HL-60 (cell line): ENCODE measurements around the gene GKN2.

Experiments used
- GABPA ChIP-seq: IDR thresholded peaks from 2 replicates; pipeline ENCODE4 v1.6.1; 2012; ENCODE audit warnings: low read depth
- POLR2AphosphoS5 ChIP-seq: IDR thresholded peaks from 2 replicates; pipeline ENCODE4 v1.6.1; 2012; ENCODE audit warnings: low read depth
- SPI1 ChIP-seq: IDR thresholded peaks from 2 replicates; pipeline ENCODE4 v1.6.1; 2012; ENCODE audit warnings: low read depth, mild to moderate bottlenecking, borderline replicate concordance
- TF ChIP-seq, protein P1 (sequence below): IDR thresholded peaks from one replicate; pipeline ENCODE4 v1.5.1; 2011; ENCODE audit warnings: low read length, control low read depth, inconsistent platforms; ENCODE audit not compliant: insufficient read depth
- TF ChIP-seq, protein P2 (sequence below): IDR thresholded peaks from 2 replicates; pipeline ENCODE4 v1.6.1; 2012; ENCODE audit warnings: low read depth; ENCODE audit not compliant: insufficient replicate concordance

DNA sequence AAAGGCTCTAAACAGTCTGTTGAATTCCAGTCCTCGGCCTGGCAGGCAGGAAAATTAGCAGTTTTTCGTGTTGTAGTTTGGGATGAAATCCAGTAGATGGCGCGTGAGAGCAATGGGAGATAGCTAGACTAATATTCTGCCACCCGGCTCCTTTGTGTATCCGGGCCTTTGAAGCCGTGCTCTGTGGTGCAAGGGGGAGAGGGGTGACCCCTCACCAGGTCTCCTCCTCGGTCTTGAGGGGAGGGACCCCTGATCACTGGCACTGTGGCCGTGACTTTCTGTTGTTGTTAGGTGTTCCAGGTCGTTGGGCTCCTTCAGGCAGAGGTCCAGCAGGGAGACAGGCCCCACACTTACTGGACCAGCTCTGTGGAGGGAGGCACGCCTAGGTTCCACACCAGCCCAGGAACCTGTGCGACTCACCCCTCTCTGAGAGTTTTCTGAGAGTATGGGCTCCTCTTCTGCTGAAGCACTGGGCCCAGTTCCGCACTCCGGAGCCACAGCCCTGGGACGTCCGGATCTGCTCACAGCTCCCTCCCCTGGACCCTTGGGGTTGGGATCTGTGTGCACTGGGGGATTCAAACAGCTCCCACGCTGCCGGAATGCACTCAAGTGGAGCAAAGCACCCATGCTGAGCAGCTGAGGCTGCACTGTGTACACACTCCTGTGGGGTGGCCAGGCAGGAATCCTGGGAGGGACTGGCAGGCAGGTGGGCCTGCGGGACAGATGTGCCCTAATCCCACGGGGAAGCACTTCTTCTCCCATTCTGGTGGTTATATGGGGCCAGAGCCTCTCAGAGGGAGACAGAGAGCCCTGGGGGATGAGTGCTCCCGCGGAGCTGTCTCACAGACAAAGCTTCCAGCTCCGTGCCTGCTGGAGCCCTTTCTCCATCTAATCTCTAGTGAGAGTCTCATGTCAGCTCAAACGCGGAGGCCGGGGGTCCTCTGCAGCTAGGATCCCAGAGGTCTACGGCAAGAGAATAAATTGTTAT lies 8.8 kb downstream of the GKN2 start:
- TF ChIP-seq, protein P1, sequence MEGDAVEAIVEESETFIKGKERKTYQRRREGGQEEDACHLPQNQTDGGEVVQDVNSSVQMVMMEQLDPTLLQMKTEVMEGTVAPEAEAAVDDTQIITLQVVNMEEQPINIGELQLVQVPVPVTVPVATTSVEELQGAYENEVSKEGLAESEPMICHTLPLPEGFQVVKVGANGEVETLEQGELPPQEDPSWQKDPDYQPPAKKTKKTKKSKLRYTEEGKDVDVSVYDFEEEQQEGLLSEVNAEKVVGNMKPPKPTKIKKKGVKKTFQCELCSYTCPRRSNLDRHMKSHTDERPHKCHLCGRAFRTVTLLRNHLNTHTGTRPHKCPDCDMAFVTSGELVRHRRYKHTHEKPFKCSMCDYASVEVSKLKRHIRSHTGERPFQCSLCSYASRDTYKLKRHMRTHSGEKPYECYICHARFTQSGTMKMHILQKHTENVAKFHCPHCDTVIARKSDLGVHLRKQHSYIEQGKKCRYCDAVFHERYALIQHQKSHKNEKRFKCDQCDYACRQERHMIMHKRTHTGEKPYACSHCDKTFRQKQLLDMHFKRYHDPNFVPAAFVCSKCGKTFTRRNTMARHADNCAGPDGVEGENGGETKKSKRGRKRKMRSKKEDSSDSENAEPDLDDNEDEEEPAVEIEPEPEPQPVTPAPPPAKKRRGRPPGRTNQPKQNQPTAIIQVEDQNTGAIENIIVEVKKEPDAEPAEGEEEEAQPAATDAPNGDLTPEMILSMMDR = peak; percentile 69
- TF ChIP-seq SPI1 (no peak), POLR2AphosphoS5 (no peak), GABPA (no peak)
- TF ChIP-seq, protein P2, sequence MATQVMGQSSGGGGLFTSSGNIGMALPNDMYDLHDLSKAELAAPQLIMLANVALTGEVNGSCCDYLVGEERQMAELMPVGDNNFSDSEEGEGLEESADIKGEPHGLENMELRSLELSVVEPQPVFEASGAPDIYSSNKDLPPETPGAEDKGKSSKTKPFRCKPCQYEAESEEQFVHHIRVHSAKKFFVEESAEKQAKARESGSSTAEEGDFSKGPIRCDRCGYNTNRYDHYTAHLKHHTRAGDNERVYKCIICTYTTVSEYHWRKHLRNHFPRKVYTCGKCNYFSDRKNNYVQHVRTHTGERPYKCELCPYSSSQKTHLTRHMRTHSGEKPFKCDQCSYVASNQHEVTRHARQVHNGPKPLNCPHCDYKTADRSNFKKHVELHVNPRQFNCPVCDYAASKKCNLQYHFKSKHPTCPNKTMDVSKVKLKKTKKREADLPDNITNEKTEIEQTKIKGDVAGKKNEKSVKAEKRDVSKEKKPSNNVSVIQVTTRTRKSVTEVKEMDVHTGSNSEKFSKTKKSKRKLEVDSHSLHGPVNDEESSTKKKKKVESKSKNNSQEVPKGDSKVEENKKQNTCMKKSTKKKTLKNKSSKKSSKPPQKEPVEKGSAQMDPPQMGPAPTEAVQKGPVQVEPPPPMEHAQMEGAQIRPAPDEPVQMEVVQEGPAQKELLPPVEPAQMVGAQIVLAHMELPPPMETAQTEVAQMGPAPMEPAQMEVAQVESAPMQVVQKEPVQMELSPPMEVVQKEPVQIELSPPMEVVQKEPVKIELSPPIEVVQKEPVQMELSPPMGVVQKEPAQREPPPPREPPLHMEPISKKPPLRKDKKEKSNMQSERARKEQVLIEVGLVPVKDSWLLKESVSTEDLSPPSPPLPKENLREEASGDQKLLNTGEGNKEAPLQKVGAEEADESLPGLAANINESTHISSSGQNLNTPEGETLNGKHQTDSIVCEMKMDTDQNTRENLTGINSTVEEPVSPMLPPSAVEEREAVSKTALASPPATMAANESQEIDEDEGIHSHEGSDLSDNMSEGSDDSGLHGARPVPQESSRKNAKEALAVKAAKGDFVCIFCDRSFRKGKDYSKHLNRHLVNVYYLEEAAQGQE = no peak
